HG02885 (cell line): ENCODE measurements around the gene CDK8.
"Not testable (repeated sequence)": the region's sequence is repeated elsewhere in the genome, so short reads cannot be mapped to it uniquely, and the experiment has no call there.

Source experiments
- ATAC-seq: cut with Tn5 transposase; IDR thresholded peaks from one replicate; pipeline ENCODE4 v1.9.1; 2021; ENCODE audit warnings: mild to moderate bottlenecking; ENCODE audit not compliant: unreplicated experiment, poor library complexity

The CDK8 gene

GRCh38 chr13:26310003-26310402 is 56.1 kb downstream of the CDK8 start:
- no peak for ATAC-seq

- ATAC-seq, result no peak
Measured at GRCh38 chr13:26310470-26310869, 56.5 kb downstream of the CDK8 start.

GRCh38 chr13:26312019-26312418 is 58.1 kb downstream of the CDK8 start:
- ATAC-seq, result not testable (repeated sequence)

GRCh38 chr13:26316095-26316494 is 62.2 kb downstream of the CDK8 start:
- not testable (repeated sequence) for ATAC-seq

- ATAC-seq, result no peak
Measured at GRCh38 chr13:26320766-26321165, 66.8 kb downstream of the CDK8 start.

- no peak for ATAC-seq
Measured at GRCh38 chr13:26323127-26323526, 69.2 kb downstream of the CDK8 start.

- no peak for ATAC-seq
Measured at GRCh38 chr13:26323764-26324163, 69.8 kb downstream of the CDK8 start.

- ATAC-seq, result no peak
Measured at GRCh38 chr13:26324294-26324693, 70.4 kb downstream of the CDK8 start.

GRCh38 chr13:26324867-26325266 is 70.9 kb downstream of the CDK8 start:
- no peak for ATAC-seq

GRCh38 chr13:26325876-26326275 is 71.9 kb downstream of the CDK8 start:
- peak; percentile 65 for ATAC-seq

- no peak for ATAC-seq
Measured at GRCh38 chr13:26326562-26326961, 72.6 kb downstream of the CDK8 start.

- ATAC-seq, result no peak
Measured at GRCh38 chr13:26327940-26328725, 74.2 kb downstream of the CDK8 start.

- ATAC-seq, result no peak
Measured at GRCh38 chr13:26335158-26335557, 81.2 kb downstream of the CDK8 start.

GRCh38 chr13:26340807-26341206 is 86.9 kb downstream of the CDK8 start:
- ATAC-seq, result no peak

GRCh38 chr13:26342898-26343297 is 89.0 kb downstream of the CDK8 start:
- no peak for ATAC-seq

GRCh38 chr13:26343816-26344215 is 89.9 kb downstream of the CDK8 start:
- ATAC-seq, result no peak

- ATAC-seq, result no peak
Measured at GRCh38 chr13:26344980-26345379, 91.1 kb downstream of the CDK8 start.

GRCh38 chr13:26348966-26349365 is 95.0 kb downstream of the CDK8 start:
- ATAC-seq, result no peak

- ATAC-seq, result no peak
Measured at GRCh38 chr13:26362261-26362660, 108.3 kb downstream of the CDK8 start.

GRCh38 chr13:26370553-26370952 is 116.6 kb downstream of the CDK8 start:
- no peak for ATAC-seq

- no peak for ATAC-seq
Measured at GRCh38 chr13:26372747-26373146, 118.8 kb downstream of the CDK8 start.

GRCh38 chr13:26376430-26376829 is 122.5 kb downstream of the CDK8 start:
- no peak for ATAC-seq
